Spleen (tissue), 7 donors: ENCODE results near the gene DLD.

Experiments
- CTCF ChIP-seq, 11 experiments: fragments of 200-600 bp in 7 of 11; fragments of 450-650 bp in 4 of 11; sonication (generic) in 4 of 11; IDR thresholded peaks in 8 of 11; conservative IDR thresholded peaks in 3 of 11; 1 replicate in 7 of 11; 2 replicates in 4 of 11; pipeline versions ENCODE4 v1.4.0 to v1.8.0; 2016 to 2021; ENCODE audit warnings: antibody characterized with exemption in 11 of 11, inconsistent platforms in 4 of 11, mild to moderate bottlenecking in 1 of 11
- POLR2A ChIP-seq, 3 donors: fragments of 450-650 bp; IDR thresholded peaks; one replicate each; pipeline ENCODE4 v1.5.1; 2017; ENCODE audit warnings: antibody characterized with exemption in 3 of 3, mild to moderate bottlenecking in 1 of 3
- donor health status: DM: no; HTN: no; CAD: no; lungs with moderate emphysema.
- donor health status: DM: no; HTN: no; CAD: no.
- donor health status: DM: no; HTN: no; CAD: no.

GRCh38 chr7:107884066-107884818, 6.7 kb upstream of the DLD start:
- TF ChIP-seq CTCF (IDR thresholded peaks at IDR 0.05 in 8 of 11, conservative IDR thresholded peaks at IDR 0.05 in 3 of 11) (no peak), POLR2A (IDR thresholded peaks at IDR 0.05) (no peak)
